Breast epithelium (tissue), 3 donors: ENCODE data around the gene ERN1.

Experiments
- CTCF ChIP-seq, 3 donors: fragments of 450-650 bp; IDR thresholded peaks; one replicate each; pipeline ENCODE4 v1.5.1; 2016 to 2017; ENCODE audit warnings: antibody characterized with exemption in 3 of 3, mild to moderate bottlenecking in 3 of 3, moderate library complexity in 3 of 3
- POLR2A ChIP-seq: fragments of 450-650 bp; IDR thresholded peaks from one replicate; pipeline ENCODE4 v1.6.1; 2016; ENCODE audit warnings: antibody characterized with exemption, mild to moderate bottlenecking, moderate library complexity
- POLR2AphosphoS5 ChIP-seq, 3 donors: sonication (generic); formaldehyde crosslinking; IDR thresholded peaks; one replicate each; pipeline ENCODE4 v1.6.1; 2017; ENCODE audit warnings: antibody characterized with exemption in 3 of 3

GRCh38 chr17:64009571-64010402, 120.2 kb downstream of the ERN1 start:
- no peak for TF ChIP-seq CTCF (IDR thresholded peaks at IDR 0.05)
- no peak for TF ChIP-seq POLR2A
- no peak for TF ChIP-seq POLR2AphosphoS5 (IDR thresholded peaks at IDR 0.05)
